HL-60/S4 (cell line): Measurements from ENCODE around the gene FATE1.

Experiments
- in situ Hi-C: fragments of 300-500 bp; cut with MboI; formaldehyde crosslinking; loops from 2 replicates; pipeline ENCODE4 v1.14.3; 2022; ENCODE audit warnings: low sequenced_read_pairs

FATE1 gene

GRCh38 chrX:151715752-151716151, at the start of gene FATE1:
Gene FATE1 (plus strand): TSS chrX:151716035. CDS start chrX:151716120, 85 bp downstream.
- in situ Hi-C loops: no loop called here

- in situ Hi-C loops: loop anchor here (25.0 kb wide), 2 partner anchors 163 to 513 kb away; no protein-coding TSS in a partner anchor
These were observed 40.6 kb upstream of the FATE1 start for GRCh38 chrX:151675121-151675746.

DNA sequence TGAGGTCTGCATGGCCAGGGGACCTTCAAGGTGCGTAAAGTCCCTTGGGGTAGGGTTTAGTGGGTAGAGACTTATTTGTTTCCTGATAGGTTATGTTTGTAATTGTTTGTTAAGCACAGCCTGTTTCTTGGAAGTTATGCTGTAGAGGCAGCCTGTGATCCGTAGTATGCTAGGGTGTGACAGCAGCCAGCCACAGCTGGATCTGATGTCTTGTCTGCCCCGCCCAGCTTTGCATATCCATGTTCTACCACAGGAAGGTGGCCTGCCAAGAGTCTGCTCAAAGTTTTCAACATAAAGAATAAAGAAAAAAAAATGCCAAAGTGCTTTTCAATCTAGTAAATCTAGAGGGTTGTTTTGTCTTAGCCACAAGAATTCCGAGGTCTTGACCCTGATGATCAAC, 39.6 kb upstream of the FATE1 start:
- in situ Hi-C loops: loop anchor here (25.0 kb wide), 2 partner anchors 164 to 514 kb away; no protein-coding TSS in a partner anchor

DNA sequence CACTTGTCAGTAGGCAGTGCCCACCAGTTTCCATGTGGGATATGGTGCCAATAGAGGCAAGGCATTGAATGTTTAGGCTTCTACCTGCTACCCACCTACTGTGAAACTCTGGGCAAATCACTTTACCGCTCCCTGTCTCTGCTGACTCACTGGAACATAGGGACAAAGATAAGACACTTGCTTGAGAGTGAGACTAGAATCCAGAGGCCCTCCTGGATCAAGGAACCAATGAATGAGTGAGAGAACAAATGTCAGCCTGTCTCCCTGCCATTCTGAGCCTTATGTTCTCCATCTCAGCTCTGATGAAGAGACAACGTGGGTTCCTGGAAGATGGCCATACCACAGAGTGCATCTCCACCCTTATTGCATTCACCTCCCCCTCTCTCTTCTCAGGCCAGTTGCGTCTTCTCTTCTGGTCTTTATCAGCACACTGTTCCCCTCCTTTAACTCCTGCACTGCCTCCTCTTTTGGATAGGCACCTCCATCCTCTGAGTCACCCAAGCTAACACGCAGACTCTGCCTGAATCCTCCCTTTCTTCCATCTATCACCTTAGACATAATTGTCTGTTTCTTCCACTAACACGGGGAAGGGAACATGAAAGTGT, 35.9 kb upstream of the FATE1 start:
- in situ Hi-C loops: loop anchor here (25.0 kb wide), 2 partner anchors 168 to 518 kb away; no protein-coding TSS in a partner anchor

- in situ Hi-C loops: loop anchor here (25.0 kb wide), 2 partner anchors 169 to 519 kb away; no protein-coding TSS in a partner anchor
These were observed 35.0 kb upstream of the FATE1 start for GRCh38 chrX:151680805-151681204.

GRCh38 chrX:151687635-151688034, 28.2 kb upstream of the FATE1 start:
- in situ Hi-C loops: loop anchor here (25.0 kb wide), 2 partner anchors 175 to 525 kb away; no protein-coding TSS in a partner anchor

- in situ Hi-C loops: loop anchor here (25.0 kb wide), 2 partner anchors 176 to 526 kb away; no protein-coding TSS in a partner anchor
These were observed 27.1 kb upstream of the FATE1 start for GRCh38 chrX:151688695-151689094.

- in situ Hi-C loops: loop anchor here (25.0 kb wide), 2 partner anchors 181 to 531 kb away; no protein-coding TSS in a partner anchor
These were observed 23.0 kb upstream of the FATE1 start for GRCh38 chrX:151692825-151693224.

GRCh38 chrX:151694121-151694520, 21.7 kb upstream of the FATE1 start:
- in situ Hi-C loops: loop anchor here (25.0 kb wide), 2 partner anchors 182 to 532 kb away; no protein-coding TSS in a partner anchor

DNA sequence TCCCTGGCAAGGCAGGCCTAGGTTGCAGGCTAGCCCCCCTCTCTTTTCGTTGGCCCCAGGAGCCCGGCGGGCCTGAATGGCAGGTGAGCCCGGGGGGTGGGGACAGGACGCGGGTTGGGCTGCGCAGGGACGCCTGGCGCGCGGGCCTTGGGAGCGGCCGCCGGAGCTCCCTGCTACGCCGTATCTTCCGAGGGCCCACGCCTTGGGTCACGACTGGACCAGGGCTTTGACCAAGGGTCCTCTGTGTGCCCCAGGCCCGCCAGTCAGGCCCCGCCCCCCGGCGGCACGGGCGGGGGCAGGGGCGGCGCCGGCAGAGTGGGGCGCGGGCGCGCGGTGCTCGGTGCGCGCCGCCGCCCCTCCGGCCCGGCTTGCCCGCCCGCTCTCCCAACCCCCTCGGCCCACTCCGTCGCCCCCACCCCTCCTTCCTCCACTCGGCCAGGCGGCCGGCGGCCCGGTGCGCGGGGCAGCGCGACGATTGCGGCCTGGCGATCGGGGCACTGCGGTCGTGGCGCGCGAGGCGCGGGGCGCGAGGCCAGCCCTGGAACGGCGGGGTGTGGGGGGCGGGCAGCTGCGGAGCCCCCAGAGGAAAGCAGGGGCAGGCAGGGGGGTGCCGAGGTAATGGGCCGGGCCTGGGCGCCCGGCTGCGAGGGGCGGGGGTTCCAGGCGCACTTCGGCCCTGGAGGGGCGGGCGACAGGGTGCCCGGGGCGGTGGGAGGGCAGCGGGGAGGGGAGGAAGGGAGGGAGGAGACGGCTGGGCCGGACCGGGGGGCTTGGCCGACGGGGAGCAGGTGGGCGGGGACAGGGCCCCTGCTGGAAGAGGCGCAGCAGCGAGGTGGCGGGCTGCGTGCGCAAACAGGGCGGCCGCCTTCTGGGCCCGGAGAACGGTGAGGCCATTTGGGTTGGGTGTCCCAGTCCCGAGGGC, 20.9 kb upstream of the FATE1 start, which contains the start of gene PRRG3:
Gene PRRG3, plus strand, starts transcription at position 798 of the 922 bp plus-strand sequence. CDS start 3,357 bp downstream, outside the sequence.
- in situ Hi-C loops: loop anchor here (25.0 kb wide), 2 partner anchors 183 to 533 kb away; no protein-coding TSS in a partner anchor

DNA sequence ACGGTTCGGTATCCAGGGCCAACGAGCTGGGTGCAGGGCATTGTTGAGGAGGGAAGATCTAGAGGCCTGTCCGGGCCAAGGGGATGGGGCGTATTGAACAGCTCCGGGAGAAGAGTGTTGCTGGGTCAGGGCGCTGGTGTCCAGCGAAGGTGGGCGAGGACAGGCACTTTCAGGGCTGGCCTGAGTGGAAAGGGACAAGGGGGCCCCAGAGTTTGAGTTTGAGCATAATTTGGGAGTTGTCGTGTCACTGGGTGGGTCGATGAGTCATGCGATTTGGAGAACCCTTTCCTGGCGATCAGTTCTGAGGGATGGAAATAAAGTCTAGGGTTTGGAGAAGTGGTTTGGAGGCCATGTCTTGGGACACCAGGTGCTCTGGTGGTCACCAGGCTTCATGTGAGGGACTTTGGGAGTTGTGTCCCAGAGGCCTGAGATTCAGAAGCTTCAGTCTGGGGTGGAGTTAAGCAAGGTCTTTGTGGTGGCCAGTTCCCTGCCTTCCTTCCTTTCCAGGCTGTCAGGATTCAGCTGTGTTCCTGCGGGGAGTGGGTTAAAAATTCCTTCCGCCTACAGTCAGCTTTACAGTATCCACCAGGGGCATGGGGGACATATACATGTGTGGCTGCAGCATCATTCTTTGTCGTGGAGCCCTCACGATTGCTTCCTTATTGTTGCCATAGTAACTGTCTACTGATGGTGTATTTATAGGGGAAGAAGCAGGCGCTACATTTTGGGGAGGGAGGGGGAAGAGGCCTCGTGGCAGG, 20.1 kb upstream of the FATE1 start:
- in situ Hi-C loops: loop anchor here (25.0 kb wide), 2 partner anchors 183 to 533 kb away; no protein-coding TSS in a partner anchor

DNA sequence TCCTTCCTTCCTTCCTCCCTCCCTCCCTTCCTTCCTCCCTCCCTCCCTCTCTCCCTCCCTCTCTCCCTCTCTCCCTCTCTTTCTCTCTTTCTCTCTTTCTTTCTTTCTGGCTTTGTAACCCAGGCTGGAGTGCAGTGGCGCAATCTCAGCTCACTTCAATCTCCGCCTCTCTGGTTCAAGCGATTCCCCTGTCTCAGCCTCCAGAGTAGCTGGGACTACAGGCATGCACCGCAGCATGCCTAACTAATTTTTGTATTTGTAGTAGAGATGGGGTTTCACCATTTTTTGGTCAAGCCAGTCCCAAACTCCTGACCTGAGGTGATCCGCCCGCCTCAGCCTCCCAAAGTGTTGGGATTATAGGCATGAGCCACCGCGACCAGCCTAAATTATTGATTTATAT, 18.8 kb upstream of the FATE1 start:
- in situ Hi-C loops: loop anchor here (25.0 kb wide), 2 partner anchors 185 to 535 kb away; no protein-coding TSS in a partner anchor

DNA sequence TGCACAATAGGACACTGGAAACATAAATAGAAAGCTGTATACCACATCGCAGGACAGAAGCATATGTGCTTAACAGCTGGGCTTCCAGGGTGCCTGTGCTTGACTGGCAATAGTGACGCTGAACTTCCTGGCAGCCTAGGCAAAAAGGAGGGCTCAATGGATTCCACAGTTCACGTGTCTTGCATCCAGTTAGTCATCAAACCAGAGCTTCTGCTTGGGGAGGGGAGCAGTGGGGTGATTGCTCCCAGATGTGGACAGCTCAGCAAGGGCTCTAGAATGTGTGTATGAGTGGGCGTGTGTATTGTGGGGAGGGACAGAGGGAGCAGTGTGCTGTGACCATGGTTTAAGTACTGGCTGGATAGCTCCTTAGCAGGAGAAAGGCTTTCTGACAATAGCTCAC, 18.3 kb upstream of the FATE1 start:
- in situ Hi-C loops: loop anchor here (25.0 kb wide), 2 partner anchors 185 to 535 kb away; no protein-coding TSS in a partner anchor

DNA sequence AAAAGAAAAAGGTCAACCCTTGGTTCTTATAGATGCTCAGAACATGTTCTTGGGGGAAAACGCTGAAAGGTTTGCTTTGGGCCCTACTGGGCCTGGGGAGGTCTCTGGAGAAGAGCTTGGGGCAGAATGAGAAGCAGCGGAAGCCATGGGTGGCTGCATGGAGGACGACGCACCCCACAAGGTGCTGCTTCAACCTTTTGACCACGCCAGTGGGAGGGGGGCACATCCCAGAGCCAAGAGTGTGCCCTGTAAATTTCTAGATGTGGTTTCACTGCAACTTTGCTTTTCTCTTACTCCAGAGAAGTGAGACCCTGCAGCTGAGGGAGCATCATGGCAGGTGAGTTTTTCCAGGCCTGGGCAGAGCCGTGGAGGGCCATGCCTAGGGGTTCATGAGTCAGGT, 17.4 kb upstream of the FATE1 start:
- in situ Hi-C loops: loop anchor here (25.0 kb wide), 2 partner anchors 186 to 536 kb away; no protein-coding TSS in a partner anchor

GRCh38 chrX:151699746-151700145, 16.1 kb upstream of the FATE1 start:
- in situ Hi-C loops: loop anchor here (25.0 kb wide), 2 partner anchors 187 to 537 kb away; no protein-coding TSS in a partner anchor

DNA sequence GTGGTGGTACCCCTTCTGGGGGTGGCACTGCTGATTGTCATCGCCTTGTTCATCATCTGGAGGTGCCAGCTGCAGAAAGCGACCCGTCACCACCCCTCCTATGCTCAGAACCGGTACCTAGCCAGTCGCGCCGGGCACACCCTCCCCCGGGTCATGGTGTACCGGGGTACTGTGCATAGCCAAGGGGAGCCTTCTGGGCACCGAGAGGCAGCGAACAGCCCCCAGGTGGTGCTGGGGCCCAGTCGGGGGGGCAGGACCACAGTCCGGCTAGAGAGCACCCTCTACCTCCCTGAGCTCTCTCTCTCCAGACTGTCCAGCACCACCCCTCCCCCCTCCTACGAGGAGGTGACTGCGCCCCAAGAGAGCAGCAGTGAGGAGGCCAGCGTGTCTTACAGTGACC, 15.3 kb upstream of the FATE1 start:
- in situ Hi-C loops: no loop called here

- in situ Hi-C loops: no loop called here
These were observed 14.8 kb upstream of the FATE1 start for GRCh38 chrX:151701071-151701470.

DNA sequence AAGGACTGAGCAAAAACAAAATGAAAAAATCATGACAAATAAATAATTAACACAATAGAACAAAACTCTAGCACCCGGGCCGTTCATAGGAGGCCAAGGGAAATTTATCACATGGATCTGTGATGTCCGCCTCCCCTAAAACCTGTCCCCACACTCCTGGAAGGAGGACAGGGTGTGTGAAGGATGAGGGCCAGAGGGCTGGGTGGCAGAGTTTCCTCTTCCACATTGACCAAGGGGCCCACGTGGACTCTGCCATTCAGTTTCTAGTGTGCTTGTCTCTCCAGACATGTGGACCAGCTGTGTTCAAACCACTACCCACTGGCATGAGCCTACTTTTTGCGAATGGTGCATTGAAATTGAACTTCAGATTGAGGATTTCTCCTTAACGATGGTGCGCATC, 14.3 kb upstream of the FATE1 start:
- in situ Hi-C loops: no loop called here

- in situ Hi-C loops: no loop called here
These were observed 13.7 kb upstream of the FATE1 start for GRCh38 chrX:151702026-151702714.
